ENCODE data around the gene RPS21.
A peak's percentile ranks its signal among the peaks of the same experiment; 100 is the strongest.

GRCh38 chr20:62376112-62377063 lies 10.5 kb upstream of the RPS21 start:
- TF ChIP-seq CTCF (IDR thresholded peaks at IDR 0.05) (peak in 3 of 4 experiments; percentile 39 to 87 (median 72)), POLR2A (IDR thresholded peaks at IDR 0.05) (no peak)
